Occipital lobe (tissue), 2 donors: Measurements from ENCODE around the gene PF4V1. TPM values are rescaled to one million over a fixed set of nuclear protein-coding genes. Genes with fewer than 3 reads are reported as not detected.

Experiments used
- DNase-seq: peaks from one replicate; lab custom pipeline; 2025; lab: John Stamatoyannopoulos, UW
- total RNA-seq: library from RNA; depleted of rRNA; stranded (reverse); fragments of >200 nt; gene quantifications from one replicate; pipeline ENCODE4 v1.2.3, GENCODE V29; 2014

Gene PF4V1
- total RNA-seq, 1 donor from 2014 or later = 2.5 TPM

DNA sequence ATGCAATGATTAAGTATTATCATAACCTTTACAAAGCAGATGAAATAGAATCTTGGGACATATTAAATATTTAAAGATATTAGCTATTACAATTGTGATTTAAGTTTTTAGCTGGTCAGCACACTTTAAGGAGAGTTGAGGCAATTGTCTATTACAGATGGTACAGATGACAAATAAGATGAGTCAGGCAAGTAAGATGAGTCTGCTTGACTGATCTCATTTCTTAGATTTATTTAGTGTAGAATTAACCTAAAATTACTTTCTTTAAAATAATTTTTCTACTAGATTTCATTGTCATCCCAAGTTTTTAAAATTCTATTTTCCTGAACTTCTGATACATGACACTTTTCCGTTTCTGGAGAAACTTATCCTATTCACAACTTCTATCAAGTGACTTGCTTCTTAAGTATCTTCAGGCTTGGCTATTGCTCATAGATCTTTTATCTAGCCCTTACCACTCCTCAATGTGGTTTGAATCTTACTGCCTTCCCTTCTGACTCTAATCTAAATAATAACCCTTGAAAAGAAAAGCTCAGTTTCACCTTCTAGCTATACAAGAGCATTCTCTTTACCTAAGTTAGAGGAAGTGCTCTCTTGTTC lies 49.0 kb downstream of the PF4V1 start:
- no peak for DNase-seq

DNA sequence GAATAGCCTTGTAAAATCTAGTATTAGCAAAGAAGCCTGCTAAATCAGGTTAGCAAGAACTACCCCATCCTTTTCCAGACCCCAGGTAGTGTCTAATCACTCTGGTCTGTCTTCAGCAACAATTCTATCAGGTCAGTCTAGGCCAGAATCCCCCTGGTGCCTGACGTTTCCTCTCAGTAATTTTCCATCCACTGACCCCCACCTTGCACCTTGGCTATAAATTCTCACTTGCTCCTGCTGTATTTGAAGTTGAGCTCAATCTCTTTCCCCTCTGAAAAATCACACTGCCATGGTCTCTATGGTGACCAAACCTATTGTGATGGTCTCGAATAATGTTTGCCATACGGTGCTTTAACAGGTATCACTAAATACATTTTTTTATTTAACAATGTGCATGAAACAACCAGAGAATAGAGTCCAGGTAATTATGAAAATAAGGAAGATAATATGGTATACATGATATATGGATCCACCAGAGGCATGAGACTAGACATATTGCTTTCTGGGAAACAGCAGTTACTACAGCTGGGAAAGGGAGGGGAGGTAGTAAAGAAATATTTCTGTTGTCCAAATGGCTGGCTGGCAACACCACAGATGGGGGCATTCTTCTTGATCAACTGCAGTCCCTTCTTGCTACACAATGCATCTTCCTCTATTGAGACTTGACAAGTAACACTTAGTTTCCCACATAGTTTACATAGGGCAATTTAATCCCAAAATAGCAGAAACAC lies 49.9 kb downstream of the PF4V1 start:
- no peak for DNase-seq

Other genes with a start within 250 kb of the PF4V1 start
- 0.31 TPM for gene RASSF6, start 232.9 kb upstream of the PF4V1 start, total RNA-seq
- 5.1 TPM for gene CXCL8, start 112.7 kb upstream of the PF4V1 start, total RNA-seq
- gene CXCL6, start 16.6 kb upstream of the PF4V1 start, total RNA-seq = 0.62 TPM
- 2.0 TPM for gene CXCL1, start 16.1 kb downstream of the PF4V1 start, total RNA-seq
- not detected for gene PF4, start 128.7 kb downstream of the PF4V1 start, total RNA-seq
- gene PPBP, start 134.9 kb downstream of the PF4V1 start, total RNA-seq = 5.9 TPM
- 0.16 TPM for gene CXCL5, start 145.4 kb downstream of the PF4V1 start, total RNA-seq
- gene CXCL3, start 185.4 kb downstream of the PF4V1 start, total RNA-seq = 1.2 TPM
- gene CXCL2, start 245.9 kb downstream of the PF4V1 start, total RNA-seq = 4.4 TPM